ENCODE results near the gene EVC2.

The EVC2 gene

GRCh38 chr4:5751666-5752375 lies 43.5 kb upstream of the EVC2 start:
- no peak for TF ChIP-seq CTCF (IDR thresholded peaks at IDR 0.05; ENCODE audit: low read depth, low read length)
- DNase-seq (ENCODE audit: low read depth, low spot score): no peak
- H3K4me3 ChIP-seq (ENCODE audit: low read depth, low read length): no peak overlapping the region
- in situ Hi-C loops (cut with HindIII; ENCODE audit: low sequenced_read_pairs): no loop called here

GRCh38 chr4:5750946-5751665 lies 42.7 kb upstream of the EVC2 start:
- in situ Hi-C loops (cut with HindIII; ENCODE audit: low sequenced_read_pairs): no loop called here
- TF ChIP-seq CTCF (IDR thresholded peaks at IDR 0.05; ENCODE audit: low read depth, low read length): no peak
- peak; percentile 56 for DNase-seq (ENCODE audit: low read depth, low spot score)
- H3K4me3 ChIP-seq (ENCODE audit: low read depth, low read length): no peak overlapping the region

GRCh38 chr4:5750052-5750945 lies 41.9 kb upstream of the EVC2 start:
- H3K4me3 ChIP-seq (ENCODE audit: low read depth, low read length): no peak overlapping the region
- peak; percentile 77 for DNase-seq (ENCODE audit: low read depth, low spot score)
- TF ChIP-seq CTCF (IDR thresholded peaks at IDR 0.05; ENCODE audit: low read depth, low read length): no peak
- in situ Hi-C loops (cut with HindIII; ENCODE audit: low sequenced_read_pairs): no loop called here

- no peak overlapping the region for H3K4me3 ChIP-seq (ENCODE audit: low read depth, low read length)
- in situ Hi-C loops (cut with HindIII; ENCODE audit: low sequenced_read_pairs): no loop called here
- DNase-seq (ENCODE audit: low read depth, low spot score): no peak
- no peak for TF ChIP-seq CTCF (IDR thresholded peaks at IDR 0.05; ENCODE audit: low read depth, low read length)
Observed at GRCh38 chr4:5749568-5749967, 41.2 kb upstream of the EVC2 start.

GRCh38 chr4:5747738-5748375 lies 39.5 kb upstream of the EVC2 start:
- TF ChIP-seq CTCF (IDR thresholded peaks at IDR 0.05; ENCODE audit: low read depth, low read length): no peak
- DNase-seq (ENCODE audit: low read depth, low spot score): peak; percentile 96
- H3K4me3 ChIP-seq (ENCODE audit: low read depth, low read length): no peak overlapping the region
- in situ Hi-C loops (cut with HindIII; ENCODE audit: low sequenced_read_pairs): no loop called here

Measured in astrocyte of the spinal cord (primary cell).